SHP77 (cell line): ENCODE measurements around the gene KCNK5.

Experiments
- DNase-seq, 2 experiments: peaks; one replicate each; lab custom pipeline; 2025; lab: John Stamatoyannopoulos, UW

The KCNK5 gene

GRCh38 chr6:39228992-39229767 is at the start of gene KCNK5:
KCNK5 (minus strand) TSS chr6:39229475; CDS start chr6:39229111, 364 bp downstream.
- DNase-seq, result no peak

GRCh38 chr6:39276379-39276995 is 47.2 kb upstream of the KCNK5 start:
- no peak for DNase-seq

- no peak for DNase-seq
Observed at GRCh38 chr6:39274903-39275302, 45.6 kb upstream of the KCNK5 start.

- DNase-seq, result no peak
Observed at GRCh38 chr6:39274471-39274870, 45.2 kb upstream of the KCNK5 start.

- DNase-seq, result no peak
Observed at GRCh38 chr6:39273406-39273821, 44.1 kb upstream of the KCNK5 start.

GRCh38 chr6:39269961-39270360 is 40.7 kb upstream of the KCNK5 start:
- no peak for DNase-seq

GRCh38 chr6:39268721-39269120 is 39.4 kb upstream of the KCNK5 start:
- DNase-seq, result no peak

- no peak for DNase-seq
Observed at GRCh38 chr6:39268171-39268570, 38.9 kb upstream of the KCNK5 start.

- DNase-seq, result no peak
Observed at GRCh38 chr6:39266782-39267355, 37.6 kb upstream of the KCNK5 start.

- no peak for DNase-seq
Observed at GRCh38 chr6:39266375-39266774, 37.1 kb upstream of the KCNK5 start.

- DNase-seq, result no peak
Observed at GRCh38 chr6:39263303-39264037, 34.2 kb upstream of the KCNK5 start.

- no peak for DNase-seq
Observed at GRCh38 chr6:39261751-39262150, 32.5 kb upstream of the KCNK5 start.

GRCh38 chr6:39260953-39261352 is 31.7 kb upstream of the KCNK5 start:
- no peak for DNase-seq

GRCh38 chr6:39260456-39260855 is 31.2 kb upstream of the KCNK5 start:
- DNase-seq, result no peak

- no peak for DNase-seq
Observed at GRCh38 chr6:39256294-39256940, 27.1 kb upstream of the KCNK5 start.

GRCh38 chr6:39254999-39255535 is 25.8 kb upstream of the KCNK5 start:
- no peak for DNase-seq

GRCh38 chr6:39251406-39251805 is 22.1 kb upstream of the KCNK5 start:
- DNase-seq, result peak; percentile 9 to 30

- no peak for DNase-seq
Observed at GRCh38 chr6:39250507-39250906, 21.2 kb upstream of the KCNK5 start.

GRCh38 chr6:39249278-39249677 is 20.0 kb upstream of the KCNK5 start:
- DNase-seq, result no peak

GRCh38 chr6:39247667-39248194 is 18.5 kb upstream of the KCNK5 start:
- no peak for DNase-seq

GRCh38 chr6:39243809-39244208 is 14.5 kb upstream of the KCNK5 start:
- DNase-seq, result no peak
